ENCODE measurements around the gene ACY1.

Gene ACY1

DNA sequence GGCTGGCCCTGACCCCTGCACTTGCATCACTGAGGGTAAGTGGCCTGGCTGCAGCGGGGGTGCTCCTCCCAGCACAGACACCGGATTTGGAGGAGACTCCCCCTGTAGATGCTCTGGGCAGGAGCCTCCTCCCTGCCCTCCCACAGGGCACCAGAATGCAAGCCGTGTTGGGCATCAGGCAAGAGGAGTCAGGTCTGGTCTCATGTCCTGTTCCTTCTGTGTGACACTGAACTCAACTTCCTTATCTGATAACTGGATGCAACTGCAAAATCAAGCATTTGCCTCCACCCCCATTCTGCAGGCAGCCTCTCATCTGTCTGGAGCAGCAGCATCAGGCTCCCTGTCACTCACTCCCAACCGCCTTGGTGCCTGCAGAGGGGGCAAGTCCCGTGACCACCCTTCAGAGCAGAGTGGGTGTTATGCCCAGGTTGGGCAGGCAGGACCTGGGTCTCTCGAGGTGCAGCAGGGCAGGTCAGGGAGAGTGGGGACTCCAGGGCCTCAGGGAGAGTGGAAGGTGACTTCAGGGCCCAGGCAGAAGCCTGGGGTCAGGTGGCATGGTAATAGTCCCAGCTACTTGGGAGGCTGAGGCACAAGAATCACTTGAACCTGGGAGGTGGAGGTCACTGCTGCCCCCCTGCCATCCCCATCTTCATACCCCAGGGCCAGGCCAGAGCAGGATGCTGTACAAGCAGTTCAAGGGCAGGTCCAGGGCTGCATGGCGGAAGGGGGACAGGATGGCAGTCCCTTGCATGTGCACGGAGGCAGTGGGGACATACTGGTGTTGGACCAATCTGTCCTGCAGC lies 22.9 kb downstream of the ACY1 start:
- no peak overlapping the region for H3K4me3 ChIP-seq (replicated peaks; ENCODE audit: insufficient read depth, low read length)
- H3K27ac ChIP-seq (replicated peaks) = no peak overlapping the region
- TF ChIP-seq, protein P1, sequence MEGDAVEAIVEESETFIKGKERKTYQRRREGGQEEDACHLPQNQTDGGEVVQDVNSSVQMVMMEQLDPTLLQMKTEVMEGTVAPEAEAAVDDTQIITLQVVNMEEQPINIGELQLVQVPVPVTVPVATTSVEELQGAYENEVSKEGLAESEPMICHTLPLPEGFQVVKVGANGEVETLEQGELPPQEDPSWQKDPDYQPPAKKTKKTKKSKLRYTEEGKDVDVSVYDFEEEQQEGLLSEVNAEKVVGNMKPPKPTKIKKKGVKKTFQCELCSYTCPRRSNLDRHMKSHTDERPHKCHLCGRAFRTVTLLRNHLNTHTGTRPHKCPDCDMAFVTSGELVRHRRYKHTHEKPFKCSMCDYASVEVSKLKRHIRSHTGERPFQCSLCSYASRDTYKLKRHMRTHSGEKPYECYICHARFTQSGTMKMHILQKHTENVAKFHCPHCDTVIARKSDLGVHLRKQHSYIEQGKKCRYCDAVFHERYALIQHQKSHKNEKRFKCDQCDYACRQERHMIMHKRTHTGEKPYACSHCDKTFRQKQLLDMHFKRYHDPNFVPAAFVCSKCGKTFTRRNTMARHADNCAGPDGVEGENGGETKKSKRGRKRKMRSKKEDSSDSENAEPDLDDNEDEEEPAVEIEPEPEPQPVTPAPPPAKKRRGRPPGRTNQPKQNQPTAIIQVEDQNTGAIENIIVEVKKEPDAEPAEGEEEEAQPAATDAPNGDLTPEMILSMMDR (IDR thresholded peaks at IDR 0.05; ENCODE audit: insufficient read depth, low read length) = no peak
- TF ChIP-seq GABPA (IDR thresholded peaks at IDR 0.05; ENCODE audit: low read depth) (no peak), SPI1 (IDR thresholded peaks at IDR 0.05; ENCODE audit: borderline replicate concordance, low read depth) (no peak), POLR2AphosphoS5 (IDR thresholded peaks at IDR 0.05; ENCODE audit: low read depth) (no peak)
- TF ChIP-seq, protein P2, sequence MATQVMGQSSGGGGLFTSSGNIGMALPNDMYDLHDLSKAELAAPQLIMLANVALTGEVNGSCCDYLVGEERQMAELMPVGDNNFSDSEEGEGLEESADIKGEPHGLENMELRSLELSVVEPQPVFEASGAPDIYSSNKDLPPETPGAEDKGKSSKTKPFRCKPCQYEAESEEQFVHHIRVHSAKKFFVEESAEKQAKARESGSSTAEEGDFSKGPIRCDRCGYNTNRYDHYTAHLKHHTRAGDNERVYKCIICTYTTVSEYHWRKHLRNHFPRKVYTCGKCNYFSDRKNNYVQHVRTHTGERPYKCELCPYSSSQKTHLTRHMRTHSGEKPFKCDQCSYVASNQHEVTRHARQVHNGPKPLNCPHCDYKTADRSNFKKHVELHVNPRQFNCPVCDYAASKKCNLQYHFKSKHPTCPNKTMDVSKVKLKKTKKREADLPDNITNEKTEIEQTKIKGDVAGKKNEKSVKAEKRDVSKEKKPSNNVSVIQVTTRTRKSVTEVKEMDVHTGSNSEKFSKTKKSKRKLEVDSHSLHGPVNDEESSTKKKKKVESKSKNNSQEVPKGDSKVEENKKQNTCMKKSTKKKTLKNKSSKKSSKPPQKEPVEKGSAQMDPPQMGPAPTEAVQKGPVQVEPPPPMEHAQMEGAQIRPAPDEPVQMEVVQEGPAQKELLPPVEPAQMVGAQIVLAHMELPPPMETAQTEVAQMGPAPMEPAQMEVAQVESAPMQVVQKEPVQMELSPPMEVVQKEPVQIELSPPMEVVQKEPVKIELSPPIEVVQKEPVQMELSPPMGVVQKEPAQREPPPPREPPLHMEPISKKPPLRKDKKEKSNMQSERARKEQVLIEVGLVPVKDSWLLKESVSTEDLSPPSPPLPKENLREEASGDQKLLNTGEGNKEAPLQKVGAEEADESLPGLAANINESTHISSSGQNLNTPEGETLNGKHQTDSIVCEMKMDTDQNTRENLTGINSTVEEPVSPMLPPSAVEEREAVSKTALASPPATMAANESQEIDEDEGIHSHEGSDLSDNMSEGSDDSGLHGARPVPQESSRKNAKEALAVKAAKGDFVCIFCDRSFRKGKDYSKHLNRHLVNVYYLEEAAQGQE (IDR thresholded peaks at IDR 0.05; ENCODE audit: insufficient replicate concordance, low read depth) = no peak
- no peaks in the 10 kb centered on the region for H3K27me3 ChIP-seq (ENCODE audit: insufficient read depth, poor library complexity, severe bottlenecking)
- peak; percentile 38 to 70 for DNase-seq (ENCODE audit: low read depth in 1 of 2, low spot score in 1 of 2)

DNA sequence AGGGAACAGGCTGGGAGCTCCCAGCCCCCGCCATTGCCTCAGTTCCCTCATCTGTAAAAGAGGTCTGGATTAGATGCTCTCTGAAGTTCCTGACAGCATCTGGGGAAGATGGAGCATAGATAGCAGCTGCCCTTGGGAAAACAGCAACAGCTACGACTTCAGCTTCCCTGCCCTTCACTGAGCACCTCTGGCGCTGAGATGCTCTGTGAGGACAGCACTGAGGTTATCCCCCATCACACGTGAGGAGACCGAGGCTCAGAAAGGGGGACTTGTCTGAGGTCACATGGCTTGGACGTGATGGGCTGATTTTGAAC lies 23.4 kb downstream of the ACY1 start:
- no peak overlapping the region for H3K4me3 ChIP-seq (replicated peaks; ENCODE audit: insufficient read depth, low read length)
- TF ChIP-seq, protein P1 (IDR thresholded peaks at IDR 0.05; ENCODE audit: insufficient read depth, low read length) = no peak
- TF ChIP-seq GABPA (IDR thresholded peaks at IDR 0.05; ENCODE audit: low read depth) (no peak), POLR2AphosphoS5 (IDR thresholded peaks at IDR 0.05; ENCODE audit: low read depth) (no peak)
- H3K27ac ChIP-seq (replicated peaks) = no peak overlapping the region
- H3K27me3 ChIP-seq (ENCODE audit: insufficient read depth, poor library complexity, severe bottlenecking) = no peaks in the 10 kb centered on the region
- no peak for DNase-seq (ENCODE audit: low read depth in 1 of 2, low spot score in 1 of 2)

DNA sequence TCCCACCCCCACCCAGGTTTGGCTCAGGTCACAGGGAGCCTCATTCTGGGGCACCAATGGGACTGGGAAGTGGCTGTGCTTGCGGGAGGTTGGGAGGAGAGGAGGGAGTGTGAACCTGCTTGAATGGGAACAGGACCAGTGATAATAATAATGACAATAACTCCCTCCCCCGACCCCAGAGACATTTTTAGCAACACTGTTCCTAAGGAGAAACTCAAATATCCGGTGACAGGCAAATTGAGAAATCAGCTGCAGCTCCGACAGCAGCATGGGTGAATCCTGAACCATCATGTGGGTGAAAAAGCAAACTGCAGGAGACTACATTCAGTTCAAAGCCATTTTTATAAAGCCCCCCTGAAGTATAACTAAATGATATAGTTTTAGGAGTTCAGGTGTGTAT lies 24.0 kb downstream of the ACY1 start:
- Histone ChIP-seq H3K27ac (replicated peaks) (no peak overlapping the region), H3K27me3 (ENCODE audit: insufficient read depth, poor library complexity, severe bottlenecking) (no peaks in the 10 kb centered on the region), H3K4me3 (replicated peaks; ENCODE audit: insufficient read depth, low read length) (no peak overlapping the region)
- no peak for DNase-seq (ENCODE audit: low read depth in 1 of 2, low spot score in 1 of 2)
- TF ChIP-seq SPI1 (IDR thresholded peaks at IDR 0.05; ENCODE audit: borderline replicate concordance, low read depth) (no peak), POLR2AphosphoS5 (IDR thresholded peaks at IDR 0.05; ENCODE audit: low read depth) (no peak), GABPA (IDR thresholded peaks at IDR 0.05; ENCODE audit: low read depth) (no peak)
- TF ChIP-seq, protein P2 (IDR thresholded peaks at IDR 0.05; ENCODE audit: insufficient replicate concordance, low read depth) = no peak
- TF ChIP-seq, protein P1 (IDR thresholded peaks at IDR 0.05; ENCODE audit: insufficient read depth, low read length) = no peak

DNA sequence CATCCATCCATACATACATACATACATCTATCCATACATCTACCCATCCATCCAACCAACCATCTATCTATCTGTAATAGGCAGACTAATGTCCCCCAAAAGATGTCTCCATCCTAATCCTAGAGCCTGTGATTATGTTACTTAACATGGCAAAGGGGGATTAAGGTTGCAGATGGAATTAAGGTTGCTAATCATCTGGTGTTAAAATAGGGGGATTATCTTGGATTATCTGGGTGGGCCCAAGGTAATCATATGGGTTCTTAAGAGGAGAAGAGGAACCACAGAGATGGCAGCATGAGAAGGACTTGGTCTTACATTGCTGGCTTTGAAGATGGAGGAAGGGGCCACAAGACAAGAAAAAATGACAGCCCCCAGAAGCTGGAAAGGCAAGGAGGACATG lies 27.1 kb downstream of the ACY1 start:
- Histone ChIP-seq H3K27ac (replicated peaks) (no peak overlapping the region), H3K27me3 (ENCODE audit: insufficient read depth, poor library complexity, severe bottlenecking) (no peaks in the 10 kb centered on the region), H3K4me3 (replicated peaks; ENCODE audit: insufficient read depth, low read length) (no peak overlapping the region)
- no peak for DNase-seq (ENCODE audit: low read depth in 1 of 2, low spot score in 1 of 2)
- TF ChIP-seq POLR2AphosphoS5 (IDR thresholded peaks at IDR 0.05; ENCODE audit: low read depth) (no peak), SPI1 (IDR thresholded peaks at IDR 0.05; ENCODE audit: borderline replicate concordance, low read depth) (no peak), GABPA (IDR thresholded peaks at IDR 0.05; ENCODE audit: low read depth) (no peak)
- TF ChIP-seq, protein P1 (IDR thresholded peaks at IDR 0.05; ENCODE audit: insufficient read depth, low read length) = no peak
- TF ChIP-seq, protein P2 (IDR thresholded peaks at IDR 0.05; ENCODE audit: insufficient replicate concordance, low read depth) = no peak
